MM.1S (cell line): Measurements from ENCODE around the gene SERPINA6.
"Not testable (repeated sequence)": the region's sequence is repeated elsewhere in the genome, so short reads cannot be mapped to it uniquely, and the experiment has no call there.

Source experiments
- DNase-seq: peaks from one replicate; pipeline ENCODE4 v3.0.0-alpha.2; 2015
- H2AFZ ChIP-seq: fragments of 300-600 bp; sonication (generic); 2 replicates; pipeline ENCODE4 v1.6.0; 2016; ENCODE audit warnings: antibody characterized with exemption, low read length
- H3F3A ChIP-seq: fragments of 300-600 bp; sonication (generic); 2 replicates; pipeline ENCODE4 v1.6.1; 2016; ENCODE audit warnings: mild to moderate bottlenecking, antibody characterized with exemption, low read length, moderate library complexity, mixed read lengths; ENCODE audit not compliant: insufficient read depth
- H3K27ac ChIP-seq: fragments of 300-600 bp; sonication (generic); 2 replicates; pipeline ENCODE4 v1.5.1; 2016; ENCODE audit warnings: mild to moderate bottlenecking, low read length
- H3K27me3 ChIP-seq: fragments of 300-600 bp; sonication (generic); replicated peaks from 2 replicates; pipeline ENCODE4 v1.6.0; 2016; ENCODE audit warnings: low read length; ENCODE audit not compliant: insufficient read depth
- H3K36me3 ChIP-seq: fragments of 300-600 bp; sonication (generic); replicated peaks from 2 replicates; pipeline ENCODE4 v1.6.1; 2016; ENCODE audit warnings: mild to moderate bottlenecking, low read length, mixed read lengths; ENCODE audit not compliant: insufficient read depth
- H3K4me1 ChIP-seq: fragments of 300-600 bp; sonication (generic); 2 replicates; pipeline ENCODE4 v1.6.1; 2016; ENCODE audit warnings: low read length, mixed read lengths
- H3K4me2 ChIP-seq: fragments of 300-600 bp; sonication (generic); 2 replicates; pipeline ENCODE4 v1.6.0; 2016; ENCODE audit warnings: low read depth, low read length
- H3K4me3 ChIP-seq: fragments of 300-600 bp; sonication (generic); 2 replicates; pipeline ENCODE4 v1.5.1; 2016; ENCODE audit warnings: low read length, mixed read lengths
- H3K79me2 ChIP-seq: fragments of 300-600 bp; sonication (generic); 2 replicates; pipeline ENCODE4 v1.6.1; 2016; ENCODE audit warnings: mixed run types, low read length, mixed read lengths
- H3K9ac ChIP-seq: fragments of 300-600 bp; sonication (generic); 2 replicates; pipeline ENCODE4 v1.6.1; 2016; ENCODE audit warnings: low read length, mixed read lengths
- H3K9me2 ChIP-seq: fragments of 300-600 bp; sonication (generic); replicated peaks from 2 replicates; pipeline ENCODE4 v1.6.1; 2016; ENCODE audit warnings: mild to moderate bottlenecking, low read length, mixed read lengths; ENCODE audit not compliant: insufficient read depth
- H3K9me3 ChIP-seq: fragments of 300-600 bp; sonication (generic); replicated peaks from 2 replicates; pipeline ENCODE4 v1.6.1; 2016; ENCODE audit warnings: mild to moderate bottlenecking, low read length, mixed read lengths; ENCODE audit not compliant: insufficient read depth
- H4K20me1 ChIP-seq: fragments of 300-600 bp; sonication (generic); 2 replicates; pipeline ENCODE4 v1.6.1; 2016; ENCODE audit warnings: mild to moderate bottlenecking, low read length, moderate library complexity, mixed read lengths; ENCODE audit not compliant: insufficient read depth
- CTCF ChIP-seq: fragments of 300-600 bp; sonication (generic); IDR thresholded peaks from 2 replicates; pipeline ENCODE4 v1.5.1; 2016; ENCODE audit warnings: antibody characterized with exemption, low read length, mixed read lengths
- EZH2 ChIP-seq: fragments of 300-600 bp; sonication (generic); optimal IDR thresholded peaks from 2 replicates; pipeline ENCODE3; 2017; ENCODE audit warnings: low read depth, mild to moderate bottlenecking, antibody characterized with exemption, low read length, mixed read lengths
- EZH2phosphoT487 ChIP-seq: fragments of 300-600 bp; sonication (generic); IDR thresholded peaks from 2 replicates; pipeline ENCODE4 v1.6.1; 2018; ENCODE audit warnings: antibody characterized with exemption, low read length

The SERPINA6 gene

GRCh38 chr14:94349276-94349675 lies 26.1 kb upstream of the SERPINA6 start:
- Histone ChIP-seq H2AFZ (no peak overlapping the region), H3K4me1 (peaks cover 15% of the 10 kb centered on the region), H3F3A (peaks cover 8% of the 10 kb centered on the region), H4K20me1 (no peaks in the 10 kb centered on the region), H3K27ac (no peak overlapping the region), H3K4me3 (no peak overlapping the region), H3K27me3 (no peaks in the 10 kb centered on the region), H3K9me3 (no peaks in the 10 kb centered on the region), H3K36me3 (no peaks in the 10 kb centered on the region), H3K4me2 (no peak overlapping the region), H3K9me2 (no peaks in the 10 kb centered on the region), H3K9ac (no peak overlapping the region), H3K79me2 (no peaks in the 10 kb centered on the region)
- no peak for DNase-seq
- TF ChIP-seq CTCF: no peak
- TF ChIP-seq EZH2: no peak
- no peak for TF ChIP-seq EZH2phosphoT487

- H3K9ac ChIP-seq: no peak overlapping the region
- TF ChIP-seq CTCF (no peak), EZH2phosphoT487 (no peak), EZH2 (no peak)
- no peaks in the 10 kb centered on the region for H3K9me2 ChIP-seq
- no peak for DNase-seq
- H3K4me3 ChIP-seq: no peak overlapping the region
- H2AFZ ChIP-seq: no peak overlapping the region
- no peaks in the 10 kb centered on the region for H3K79me2 ChIP-seq
- H4K20me1 ChIP-seq: no peaks in the 10 kb centered on the region
- H3K4me1 ChIP-seq: peaks cover 15% of the 10 kb centered on the region
- no peak overlapping the region for H3K27ac ChIP-seq
- H3K4me2 ChIP-seq: no peak overlapping the region
- H3F3A ChIP-seq: peaks cover 8% of the 10 kb centered on the region
- H3K27me3 ChIP-seq: no peaks in the 10 kb centered on the region
- H3K9me3 ChIP-seq: no peaks in the 10 kb centered on the region
- H3K36me3 ChIP-seq: no peaks in the 10 kb centered on the region
Measured at GRCh38 chr14:94348836-94349235, 25.7 kb upstream of the SERPINA6 start.

GRCh38 chr14:94346841-94347240 lies 23.7 kb upstream of the SERPINA6 start:
- H3K9me2 ChIP-seq: no peaks in the 10 kb centered on the region
- H3K27me3 ChIP-seq: no peaks in the 10 kb centered on the region
- H3K4me2 ChIP-seq: no peak overlapping the region
- H2AFZ ChIP-seq: no peak overlapping the region
- peaks cover 8% of the 10 kb centered on the region for H3F3A ChIP-seq
- H3K9ac ChIP-seq: no peak overlapping the region
- H3K4me3 ChIP-seq: no peak overlapping the region
- no peaks in the 10 kb centered on the region for H3K79me2 ChIP-seq
- no peaks in the 10 kb centered on the region for H4K20me1 ChIP-seq
- TF ChIP-seq CTCF (no peak), EZH2phosphoT487 (no peak), EZH2 (no peak)
- no peaks in the 10 kb centered on the region for H3K9me3 ChIP-seq
- H3K36me3 ChIP-seq: no peaks in the 10 kb centered on the region
- H3K4me1 ChIP-seq: peaks cover 15% of the 10 kb centered on the region
- no peak for DNase-seq
- H3K27ac ChIP-seq: peak overlapping the region; percentile 57; the same call in 1 of the 2 replicates

- H3K27ac ChIP-seq: peak overlapping the region; percentile 57; the same call in 1 of the 2 replicates
- not testable (repeated sequence) for H3K79me2 ChIP-seq, H3K9me2 ChIP-seq, H4K20me1 ChIP-seq, H3K27me3 ChIP-seq, H2AFZ ChIP-seq, H3K4me2 ChIP-seq, H3K4me3 ChIP-seq, H3K9ac ChIP-seq, H3K9me3 ChIP-seq, H3F3A ChIP-seq, H3K36me3 ChIP-seq
- H3K4me1 ChIP-seq: peaks cover 15% of the 10 kb centered on the region
- DNase-seq: peak; percentile 73
Measured at GRCh38 chr14:94346065-94346786, 23.1 kb upstream of the SERPINA6 start.
